T-helper 1 cell treated with Interleukin-12 subunit alpha and Interleukin-12 subunit beta and Interleukin-4 antibody, amounts not matched to agents 30 μg/mL and 1 μg/mL, for 36 hours (primary cell): ENCODE data around the gene SLC25A21.
"Not testable (repeated sequence)": the region's sequence is repeated elsewhere in the genome, so short reads cannot be mapped to it uniquely, and the experiment has no call there.

Source experiments
- H3K27ac Mint-ChIP-seq: one replicate; pipeline ENCODE4 v1.8.0; 2021; ENCODE audit warnings: mild to moderate bottlenecking, mixed read lengths
- H3K27me3 Mint-ChIP-seq: one replicate; pipeline ENCODE4 v1.8.0; 2021; ENCODE audit warnings: low read depth, mixed read lengths
- H3K36me3 Mint-ChIP-seq: one replicate; pipeline ENCODE4 v1.8.0; 2021; ENCODE audit warnings: low read depth, mixed read lengths
- H3K4me1 Mint-ChIP-seq: one replicate; pipeline ENCODE4 v1.8.0; 2021; ENCODE audit warnings: low read depth, mixed read lengths
- H3K4me3 Mint-ChIP-seq: one replicate; pipeline ENCODE4 v1.8.0; 2021; ENCODE audit warnings: mild to moderate bottlenecking, moderate library complexity, mixed read lengths
- H3K9me3 Mint-ChIP-seq: one replicate; pipeline ENCODE4 v1.8.0; 2021; ENCODE audit warnings: mixed read lengths

Gene SLC25A21

GRCh38 chr14:36939265-36939664, 233.1 kb downstream of the SLC25A21 start:
- no peaks in the 10 kb centered on the region for H3K4me1 Mint-ChIP-seq
- H3K27ac Mint-ChIP-seq = no peak overlapping the region
- no peaks in the 10 kb centered on the region for H3K36me3 Mint-ChIP-seq
- no peaks in the 10 kb centered on the region for H3K27me3 Mint-ChIP-seq
- H3K9me3 Mint-ChIP-seq = no peaks in the 10 kb centered on the region
- H3K4me3 Mint-ChIP-seq = no peak overlapping the region

GRCh38 chr14:36938678-36939077, 233.7 kb downstream of the SLC25A21 start:
- Mint-ChIP-seq H3K27ac (no peak overlapping the region), H3K9me3 (no peaks in the 10 kb centered on the region), H3K27me3 (no peaks in the 10 kb centered on the region), H3K4me1 (no peaks in the 10 kb centered on the region), H3K4me3 (no peak overlapping the region), H3K36me3 (no peaks in the 10 kb centered on the region)

GRCh38 chr14:36935976-36936678, 236.3 kb downstream of the SLC25A21 start:
- no peaks in the 10 kb centered on the region for H3K4me1 Mint-ChIP-seq
- H3K27me3 Mint-ChIP-seq = no peaks in the 10 kb centered on the region
- H3K9me3 Mint-ChIP-seq = no peaks in the 10 kb centered on the region

GRCh38 chr14:36934304-36934703, 238.1 kb downstream of the SLC25A21 start:
- Mint-ChIP-seq H3K27ac (no peak overlapping the region), H3K9me3 (no peaks in the 10 kb centered on the region), H3K36me3 (no peaks in the 10 kb centered on the region), H3K4me3 (no peak overlapping the region), H3K27me3 (no peaks in the 10 kb centered on the region), H3K4me1 (no peaks in the 10 kb centered on the region)

More at GRCh38 chr14:36935976-36936678, 236.3 kb downstream of the SLC25A21 start:
- H3K27ac Mint-ChIP-seq = no peak overlapping the region
- no peak overlapping the region for H3K4me3 Mint-ChIP-seq
- no peaks in the 10 kb centered on the region for H3K36me3 Mint-ChIP-seq

- Mint-ChIP-seq H3K4me3 (no peak overlapping the region), H3K27ac (no peak overlapping the region), H3K9me3 (no peaks in the 10 kb centered on the region), H3K4me1 (no peaks in the 10 kb centered on the region), H3K36me3 (no peaks in the 10 kb centered on the region), H3K27me3 (no peaks in the 10 kb centered on the region)
Observed at GRCh38 chr14:36931791-36932190, 240.6 kb downstream of the SLC25A21 start.

GRCh38 chr14:36928432-36928831, 244.0 kb downstream of the SLC25A21 start:
- Mint-ChIP-seq H3K9me3 (no peaks in the 10 kb centered on the region), H3K36me3 (no peaks in the 10 kb centered on the region), H3K4me3 (no peak overlapping the region), H3K27me3 (no peaks in the 10 kb centered on the region), H3K27ac (no peak overlapping the region), H3K4me1 (no peaks in the 10 kb centered on the region)

- H3K27me3 Mint-ChIP-seq = no peaks in the 10 kb centered on the region
- no peaks in the 10 kb centered on the region for H3K4me1 Mint-ChIP-seq
- no peak overlapping the region for H3K4me3 Mint-ChIP-seq
- no peaks in the 10 kb centered on the region for H3K9me3 Mint-ChIP-seq
- no peaks in the 10 kb centered on the region for H3K36me3 Mint-ChIP-seq
- H3K27ac Mint-ChIP-seq = no peak overlapping the region
Observed at GRCh38 chr14:36925094-36925493, 247.3 kb downstream of the SLC25A21 start.

- Mint-ChIP-seq H3K27ac (no peak overlapping the region), H3K36me3 (no peaks in the 10 kb centered on the region), H3K9me3 (no peaks in the 10 kb centered on the region), H3K4me1 (no peaks in the 10 kb centered on the region), H3K4me3 (no peak overlapping the region), H3K27me3 (no peaks in the 10 kb centered on the region)
Observed at GRCh38 chr14:36916668-36917067, 255.7 kb downstream of the SLC25A21 start.

- Mint-ChIP-seq H3K9me3 (no peaks in the 10 kb centered on the region), H3K4me1 (no peaks in the 10 kb centered on the region), H3K4me3 (no peak overlapping the region), H3K36me3 (no peaks in the 10 kb centered on the region), H3K27me3 (no peaks in the 10 kb centered on the region), H3K27ac (no peak overlapping the region)
Observed at GRCh38 chr14:36915081-36915480, 257.3 kb downstream of the SLC25A21 start.

- Mint-ChIP-seq H3K36me3 (no peaks in the 10 kb centered on the region), H3K4me1 (no peaks in the 10 kb centered on the region), H3K4me3 (no peak overlapping the region), H3K27ac (no peak overlapping the region), H3K27me3 (no peaks in the 10 kb centered on the region), H3K9me3 (no peaks in the 10 kb centered on the region)
Observed at GRCh38 chr14:36910578-36910977, 261.8 kb downstream of the SLC25A21 start.

- no peak overlapping the region for H3K4me3 Mint-ChIP-seq
- no peaks in the 10 kb centered on the region for H3K4me1 Mint-ChIP-seq
- H3K27me3 Mint-ChIP-seq = no peaks in the 10 kb centered on the region
- H3K9me3 Mint-ChIP-seq = peaks cover 4% of the 10 kb centered on the region
- H3K36me3 Mint-ChIP-seq = no peaks in the 10 kb centered on the region
- no peak overlapping the region for H3K27ac Mint-ChIP-seq
Observed at GRCh38 chr14:36905272-36905888, 267.0 kb downstream of the SLC25A21 start.

GRCh38 chr14:36901861-36902260, 270.5 kb downstream of the SLC25A21 start:
- H3K27ac Mint-ChIP-seq = no peak overlapping the region
- H3K36me3 Mint-ChIP-seq = no peaks in the 10 kb centered on the region
- no peaks in the 10 kb centered on the region for H3K4me1 Mint-ChIP-seq
- no peak overlapping the region for H3K4me3 Mint-ChIP-seq
- no peaks in the 10 kb centered on the region for H3K27me3 Mint-ChIP-seq
- H3K9me3 Mint-ChIP-seq = peaks cover 9% of the 10 kb centered on the region

GRCh38 chr14:36900846-36901245, 271.6 kb downstream of the SLC25A21 start:
- H3K27ac Mint-ChIP-seq = no peak overlapping the region
- no peaks in the 10 kb centered on the region for H3K36me3 Mint-ChIP-seq
- H3K4me3 Mint-ChIP-seq = no peak overlapping the region

GRCh38 chr14:36896300-36896699, 276.1 kb downstream of the SLC25A21 start:
- not testable (repeated sequence) for H3K27ac Mint-ChIP-seq, H3K4me1 Mint-ChIP-seq, H3K36me3 Mint-ChIP-seq, H3K27me3 Mint-ChIP-seq, H3K4me3 Mint-ChIP-seq, H3K9me3 Mint-ChIP-seq

More at GRCh38 chr14:36900846-36901245, 271.6 kb downstream of the SLC25A21 start:
- Mint-ChIP-seq H3K27me3 (no peaks in the 10 kb centered on the region), H3K4me1 (no peaks in the 10 kb centered on the region), H3K9me3 (peaks cover 10% of the 10 kb centered on the region)

GRCh38 chr14:36884049-36884448, 288.4 kb downstream of the SLC25A21 start:
- no peaks in the 10 kb centered on the region for H3K27me3 Mint-ChIP-seq
- no peak overlapping the region for H3K4me3 Mint-ChIP-seq
- peaks cover 14% of the 10 kb centered on the region for H3K9me3 Mint-ChIP-seq
- no peak overlapping the region for H3K27ac Mint-ChIP-seq
- H3K4me1 Mint-ChIP-seq = no peaks in the 10 kb centered on the region
- H3K36me3 Mint-ChIP-seq = no peaks in the 10 kb centered on the region
